ENCODE results near the gene AIG1. TPM values are rescaled to one million over a fixed set of nuclear protein-coding genes. Genes with fewer than 3 reads are reported as not detected.

AIG1 gene
- total RNA-seq, 3 donors from 2014 or later: 18.5 to 21.5 (median 21.0) TPM

DNA sequence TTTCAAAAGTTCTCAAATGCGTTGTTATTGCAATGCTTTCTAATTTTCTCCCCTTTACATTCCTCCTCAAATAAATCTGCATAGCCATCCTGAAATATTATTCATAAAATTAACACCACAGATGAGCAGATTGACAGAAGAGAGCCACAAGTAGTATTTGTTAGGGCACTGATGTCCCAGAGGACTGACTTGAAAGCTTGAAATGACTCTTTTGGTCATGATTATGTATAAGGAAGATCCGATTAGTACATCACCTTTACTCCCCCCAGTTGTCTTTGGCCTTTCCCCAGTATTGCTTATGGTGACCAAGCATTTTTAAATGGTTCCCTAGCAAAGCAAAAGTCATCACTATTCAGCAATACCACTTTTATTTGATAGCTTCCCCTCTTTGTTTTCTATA is 202.2 kb downstream of the AIG1 start:
- TF ChIP-seq, protein P1, sequence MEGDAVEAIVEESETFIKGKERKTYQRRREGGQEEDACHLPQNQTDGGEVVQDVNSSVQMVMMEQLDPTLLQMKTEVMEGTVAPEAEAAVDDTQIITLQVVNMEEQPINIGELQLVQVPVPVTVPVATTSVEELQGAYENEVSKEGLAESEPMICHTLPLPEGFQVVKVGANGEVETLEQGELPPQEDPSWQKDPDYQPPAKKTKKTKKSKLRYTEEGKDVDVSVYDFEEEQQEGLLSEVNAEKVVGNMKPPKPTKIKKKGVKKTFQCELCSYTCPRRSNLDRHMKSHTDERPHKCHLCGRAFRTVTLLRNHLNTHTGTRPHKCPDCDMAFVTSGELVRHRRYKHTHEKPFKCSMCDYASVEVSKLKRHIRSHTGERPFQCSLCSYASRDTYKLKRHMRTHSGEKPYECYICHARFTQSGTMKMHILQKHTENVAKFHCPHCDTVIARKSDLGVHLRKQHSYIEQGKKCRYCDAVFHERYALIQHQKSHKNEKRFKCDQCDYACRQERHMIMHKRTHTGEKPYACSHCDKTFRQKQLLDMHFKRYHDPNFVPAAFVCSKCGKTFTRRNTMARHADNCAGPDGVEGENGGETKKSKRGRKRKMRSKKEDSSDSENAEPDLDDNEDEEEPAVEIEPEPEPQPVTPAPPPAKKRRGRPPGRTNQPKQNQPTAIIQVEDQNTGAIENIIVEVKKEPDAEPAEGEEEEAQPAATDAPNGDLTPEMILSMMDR (IDR thresholded peaks at IDR 0.05): no peak
- no peaks in the 10 kb centered on the region for H3K4me1 ChIP-seq (ENCODE audit: low read depth)
- ATAC-seq (no peak), DNase-seq (no peak)
- no peaks in the 10 kb centered on the region for H3K9me3 ChIP-seq
- H3K36me3 ChIP-seq (ENCODE audit: low read depth): no peaks in the 10 kb centered on the region
- H3K4me3 ChIP-seq: no peak overlapping the region
- intact Hi-C loops (cut with DNase I, micrococcal nuclease): no loop called here

DNA sequence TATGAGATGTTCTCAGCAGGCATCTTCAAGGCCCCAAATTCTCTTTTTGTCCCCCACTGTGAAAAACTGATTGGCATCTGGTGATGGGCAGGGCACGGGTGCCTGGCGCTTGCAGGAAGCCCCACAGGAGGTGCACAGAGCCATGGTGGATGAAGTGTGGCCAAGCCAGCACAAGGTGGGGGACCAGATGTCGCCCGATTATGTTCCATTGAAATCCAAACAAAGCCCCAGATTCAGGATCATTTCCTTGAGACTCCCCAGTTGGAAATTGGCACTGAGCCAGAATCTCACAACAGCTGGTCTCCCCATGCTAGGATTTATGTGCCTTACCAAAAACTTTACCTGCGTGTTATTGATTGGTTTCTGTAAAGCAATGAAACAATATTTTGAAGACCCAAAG is 203.7 kb downstream of the AIG1 start:
- intact Hi-C loops (cut with DNase I, micrococcal nuclease): no loop called here
- DNase-seq: no peak
- Histone ChIP-seq H3K4me3 (no peak overlapping the region), H3K9me3 (no peaks in the 10 kb centered on the region), H3K36me3 (ENCODE audit: low read depth) (no peaks in the 10 kb centered on the region), H3K4me1 (ENCODE audit: low read depth) (no peaks in the 10 kb centered on the region)
- no peak for ATAC-seq
- TF ChIP-seq, protein P1 (IDR thresholded peaks at IDR 0.05): no peak

DNA sequence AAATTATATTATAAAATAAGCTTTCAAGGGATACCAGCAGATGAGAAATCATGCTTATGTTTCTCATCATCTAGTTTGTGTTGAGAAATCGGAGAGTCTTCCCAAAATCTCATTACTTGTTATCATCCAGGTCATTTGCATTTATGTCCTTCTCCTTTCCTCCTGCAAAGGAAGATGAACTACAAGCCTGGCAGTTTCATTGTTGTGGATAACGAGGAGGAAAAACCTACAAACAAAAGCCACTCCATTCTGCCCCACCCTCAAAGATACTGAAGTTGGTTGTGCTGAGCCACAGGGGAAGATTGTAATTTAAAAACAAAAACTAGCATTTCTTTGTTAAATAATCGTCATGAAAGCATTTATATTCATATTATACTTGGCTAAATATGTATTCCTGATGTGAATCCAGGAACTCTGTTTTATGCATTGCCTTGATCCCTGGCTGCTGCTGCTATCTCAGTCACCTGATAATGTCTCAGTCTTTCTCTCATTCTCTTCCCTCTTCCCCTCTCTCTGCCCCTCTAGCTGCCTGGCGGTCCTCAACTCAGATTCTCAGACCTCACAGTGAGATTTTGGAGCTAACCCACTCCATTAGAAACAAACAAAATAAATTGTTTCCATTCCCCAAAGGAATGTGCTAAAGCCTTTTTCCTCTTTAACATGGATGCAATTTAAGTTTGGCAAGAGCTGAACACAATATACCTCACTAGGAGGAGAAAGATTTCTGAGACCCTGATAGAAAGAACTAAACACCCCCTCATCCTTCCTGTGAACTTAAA is 204.5 kb downstream of the AIG1 start:
- TF ChIP-seq, protein P1 (IDR thresholded peaks at IDR 0.05): no peak
- ATAC-seq (no peak), DNase-seq (no peak)
- intact Hi-C loops (cut with DNase I, micrococcal nuclease): no loop called here
- H3K4me3 ChIP-seq: no peak overlapping the region
- no peaks in the 10 kb centered on the region for H3K4me1 ChIP-seq (ENCODE audit: low read depth)
- H3K36me3 ChIP-seq (ENCODE audit: low read depth): no peaks in the 10 kb centered on the region
- no peaks in the 10 kb centered on the region for H3K9me3 ChIP-seq

DNA sequence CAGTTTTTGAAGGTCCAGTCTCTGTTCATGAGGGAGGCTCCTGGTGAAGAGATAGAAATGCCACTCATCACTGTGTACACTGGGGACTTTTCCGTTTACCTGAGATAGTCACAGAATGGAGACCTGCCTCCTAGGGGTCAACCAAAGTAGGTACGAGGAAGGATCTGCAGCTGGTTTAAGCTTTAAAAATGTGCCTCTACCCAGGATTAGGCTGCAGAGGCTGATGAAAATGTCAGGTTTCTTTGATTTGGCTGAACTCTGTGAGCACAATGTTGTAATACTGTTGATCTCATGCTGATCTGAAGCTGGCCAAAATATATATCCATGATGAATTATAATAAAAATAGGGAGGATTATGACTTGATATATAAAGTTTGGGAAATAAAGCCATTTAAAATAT is 207.1 kb downstream of the AIG1 start:
- no peak for ATAC-seq
- TF ChIP-seq, protein P1 (IDR thresholded peaks at IDR 0.05): no peak
- no peaks in the 10 kb centered on the region for H3K36me3 ChIP-seq (ENCODE audit: low read depth)

DNA sequence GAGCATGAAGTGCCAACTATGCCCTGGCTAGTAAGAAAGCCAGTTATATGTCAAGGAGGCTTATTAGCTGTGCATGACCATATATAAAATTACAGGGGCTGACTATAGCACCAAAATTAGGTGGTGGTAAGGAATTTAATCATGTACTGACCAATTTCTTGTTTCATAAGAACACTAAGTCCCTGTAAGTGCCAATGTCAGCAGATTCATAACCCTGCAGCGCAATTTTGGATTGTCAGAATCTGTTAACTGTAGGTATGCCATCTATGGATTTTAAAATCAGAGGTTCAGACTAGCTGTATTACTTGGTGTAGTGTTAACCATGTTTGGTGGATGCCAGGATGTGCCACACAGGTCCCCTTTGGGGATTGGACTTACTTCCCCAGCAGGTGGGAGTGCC is 207.8 kb downstream of the AIG1 start:
- ATAC-seq (no peak), DNase-seq (no peak)
- Histone ChIP-seq H3K36me3 (ENCODE audit: low read depth) (no peaks in the 10 kb centered on the region), H3K9me3 (no peaks in the 10 kb centered on the region), H3K4me1 (ENCODE audit: low read depth) (no peaks in the 10 kb centered on the region), H3K4me3 (no peak overlapping the region)
- intact Hi-C loops (cut with DNase I, micrococcal nuclease): no loop called here
- TF ChIP-seq, protein P1 (IDR thresholded peaks at IDR 0.05): no peak

More for the DNA sequence above, 207.1 kb downstream of the AIG1 start:
- Histone ChIP-seq H3K9me3 (no peaks in the 10 kb centered on the region), H3K4me3 (no peak overlapping the region), H3K4me1 (ENCODE audit: low read depth) (no peaks in the 10 kb centered on the region)
- intact Hi-C loops (cut with DNase I, micrococcal nuclease): no loop called here
- no peak for DNase-seq
